GM10248 (cell line): ENCODE results near the gene ERCC6L2.

Experiments used
- CTCF ChIA-PET: fragments of 300-600 bp; sonication (Branson Sonifier 250); formaldehyde crosslinking; extraction: SDS; loops from one replicate; lab custom pipeline; 2021; ENCODE audit warnings: antibody characterized with exemption; lab: Yijun Ruan, JAX
- POLR2A ChIA-PET: fragments of 350-650 bp; sonication (Branson Sonifier 250); formaldehyde crosslinking; extraction: SDS; loops from one replicate; lab custom pipeline; 2020; ENCODE audit warnings: antibody characterized with exemption; lab: Yijun Ruan, JAX
- DNase-seq: peaks from one replicate; pipeline ENCODE4 v3.0.0; 2012; ENCODE audit errors: extremely low spot score
- TF ChIP-seq, protein P1 (sequence below): IDR thresholded peaks from 2 replicates; pipeline ENCODE4 v1.5.1; 2012; ENCODE audit warnings: mild to moderate bottlenecking, low read depth; ENCODE audit errors: extremely low read depth, missing control alignments, control extremely low read depth

ERCC6L2 gene

GRCh38 chr9:96004379-96004778, 128.9 kb downstream of the ERCC6L2 start:
- TF ChIP-seq, protein P1, sequence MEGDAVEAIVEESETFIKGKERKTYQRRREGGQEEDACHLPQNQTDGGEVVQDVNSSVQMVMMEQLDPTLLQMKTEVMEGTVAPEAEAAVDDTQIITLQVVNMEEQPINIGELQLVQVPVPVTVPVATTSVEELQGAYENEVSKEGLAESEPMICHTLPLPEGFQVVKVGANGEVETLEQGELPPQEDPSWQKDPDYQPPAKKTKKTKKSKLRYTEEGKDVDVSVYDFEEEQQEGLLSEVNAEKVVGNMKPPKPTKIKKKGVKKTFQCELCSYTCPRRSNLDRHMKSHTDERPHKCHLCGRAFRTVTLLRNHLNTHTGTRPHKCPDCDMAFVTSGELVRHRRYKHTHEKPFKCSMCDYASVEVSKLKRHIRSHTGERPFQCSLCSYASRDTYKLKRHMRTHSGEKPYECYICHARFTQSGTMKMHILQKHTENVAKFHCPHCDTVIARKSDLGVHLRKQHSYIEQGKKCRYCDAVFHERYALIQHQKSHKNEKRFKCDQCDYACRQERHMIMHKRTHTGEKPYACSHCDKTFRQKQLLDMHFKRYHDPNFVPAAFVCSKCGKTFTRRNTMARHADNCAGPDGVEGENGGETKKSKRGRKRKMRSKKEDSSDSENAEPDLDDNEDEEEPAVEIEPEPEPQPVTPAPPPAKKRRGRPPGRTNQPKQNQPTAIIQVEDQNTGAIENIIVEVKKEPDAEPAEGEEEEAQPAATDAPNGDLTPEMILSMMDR, result no peak
- no peak for DNase-seq
- ChIA-PET POLR2A (no interaction called here), CTCF (interaction anchor here (0.7 kb wide), 1 partner anchor 9 kb away, joined by 3 read pairs; no protein-coding TSS in a partner anchor)

- ChIA-PET POLR2A (no interaction called here), CTCF (interaction anchor here (1.3 kb wide), 2 partner anchors 23 to 64 kb away, joined by 3 to 4 read pairs; no protein-coding TSS in a partner anchor)
- no peak for DNase-seq
These were observed 130.9 kb downstream of the ERCC6L2 start for GRCh38 chr9:96006296-96006879.

DNA sequence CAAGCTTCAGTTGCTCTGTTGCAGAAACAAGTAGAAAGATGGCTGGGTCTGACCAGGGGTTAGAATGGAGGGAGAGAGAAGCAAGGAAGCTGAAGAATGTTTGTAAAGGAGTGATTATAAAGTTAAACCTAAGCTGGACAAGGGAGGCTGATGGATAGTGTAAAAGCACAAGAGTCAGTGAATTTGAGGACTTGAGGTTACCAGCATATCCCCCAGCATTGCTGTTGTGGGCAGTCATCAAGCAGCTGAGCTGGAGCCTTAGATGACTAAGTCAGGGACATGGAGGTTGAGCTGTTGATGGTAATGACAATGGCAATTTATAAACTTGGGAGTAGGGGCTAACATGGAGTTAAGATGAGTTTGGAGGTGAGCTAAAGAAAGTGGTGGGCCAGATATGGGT, 131.5 kb downstream of the ERCC6L2 start:
- TF ChIP-seq, protein P1, result no peak
- POLR2A ChIA-PET, result no interaction called here
- CTCF ChIA-PET, result interaction anchor here (1.3 kb wide), 2 partner anchors 22 to 64 kb away, joined by 3 to 4 read pairs; no protein-coding TSS in a partner anchor
- no peak for DNase-seq

More at GRCh38 chr9:96006296-96006879, 130.9 kb downstream of the ERCC6L2 start:
- TF ChIP-seq, protein P1, result no peak

- CTCF ChIA-PET, result interaction anchor here (1.0 to 1.2 kb wide), 3 partner anchors 15 to 247 kb away, joined by 3 read pairs; no protein-coding TSS in a partner anchor
These were observed 133.2 kb downstream of the ERCC6L2 start for GRCh38 chr9:96008502-96009222.

GRCh38 chr9:96009223-96009602, 133.7 kb downstream of the ERCC6L2 start:
- POLR2A ChIA-PET, result no interaction called here
- CTCF ChIA-PET, result interaction anchor here (1.0 to 1.6 kb wide), 5 partner anchors 10 to 248 kb away, joined by 3 to 4 read pairs (median 3); no protein-coding TSS in a partner anchor
- DNase-seq, result no peak
- TF ChIP-seq, protein P1, result no peak

More at GRCh38 chr9:96008502-96009222, 133.2 kb downstream of the ERCC6L2 start:
- TF ChIP-seq, protein P1, result no peak
- POLR2A ChIA-PET, result no interaction called here
- DNase-seq, result no peak

DNA sequence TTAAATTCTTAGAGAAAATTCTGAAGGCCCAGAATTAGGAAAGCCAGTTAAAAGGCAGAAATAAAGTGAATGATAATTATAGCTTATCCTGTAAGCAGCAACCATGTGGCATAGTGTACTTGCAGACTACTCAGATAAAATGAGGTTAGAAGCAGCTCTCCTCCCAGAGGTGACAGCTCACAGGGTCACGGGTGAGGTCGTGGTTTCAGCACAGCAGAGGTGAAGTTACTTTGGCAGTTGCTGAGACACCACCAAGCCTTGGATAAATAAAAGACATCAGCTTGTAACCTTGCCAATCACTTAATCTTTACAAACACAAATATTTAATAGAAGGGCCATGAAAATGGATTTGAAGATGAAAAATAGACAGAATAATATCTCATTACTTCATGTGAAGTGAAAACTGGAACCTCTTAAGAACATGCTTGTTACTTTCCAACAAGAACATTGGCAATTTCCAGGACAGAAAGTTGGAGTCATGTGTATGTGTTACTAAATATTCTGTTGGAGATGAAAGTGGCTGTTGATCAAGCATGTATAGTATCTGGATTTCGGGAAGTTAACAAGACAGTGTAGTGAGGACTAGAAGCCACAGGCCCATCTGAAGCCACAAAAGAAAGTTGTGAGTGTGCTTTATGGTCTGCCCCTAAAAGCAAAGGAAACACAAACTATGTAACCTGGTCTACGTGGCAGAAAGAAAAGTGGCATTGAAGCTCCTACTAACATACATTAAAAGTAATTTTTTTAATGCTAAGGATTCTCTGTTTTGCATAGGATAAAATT, 134.4 kb downstream of the ERCC6L2 start:
- TF ChIP-seq, protein P1, result no peak
- ChIA-PET CTCF (interaction anchor here (1.1 to 1.6 kb wide), 3 partner anchors 9 to 16 kb away, joined by 3 to 4 read pairs (median 3); no protein-coding TSS in a partner anchor), POLR2A (no interaction called here)
- DNase-seq, result no peak
